Fibroblast of villous mesenchyme (primary cell): Measurements from ENCODE around the gene RSPO4. TPM values are rescaled to one million over a fixed set of nuclear protein-coding genes. Genes with fewer than 3 reads are reported as not detected.
A peak's percentile ranks its signal among the peaks of the same experiment; 100 is the strongest.

Experiments
- DNase-seq: peaks from one replicate; pipeline ENCODE4 v3.0.0-alpha.2; 2010; ENCODE audit warnings: low read depth
- H3K4me3 ChIP-seq: 2 replicates; pipeline ENCODE4 v1.5.1; 2011; ENCODE audit warnings: low read depth, mild to moderate bottlenecking, low read length
- total RNA-seq: library from RNA; depleted of rRNA; stranded (reverse); fragments of >200 nt; gene quantifications from 2 replicates; pipeline ENCODE4 v1.2.3, GENCODE V29; 2012
- TF ChIP-seq, protein P1 (sequence below): IDR thresholded peaks from 2 replicates; pipeline ENCODE4 v1.5.1; 2012; ENCODE audit warnings: low read depth, mild to moderate bottlenecking, low read length; ENCODE audit not compliant: insufficient read depth

RSPO4 gene
- total RNA-seq, 1 donor, result not detected

DNA sequence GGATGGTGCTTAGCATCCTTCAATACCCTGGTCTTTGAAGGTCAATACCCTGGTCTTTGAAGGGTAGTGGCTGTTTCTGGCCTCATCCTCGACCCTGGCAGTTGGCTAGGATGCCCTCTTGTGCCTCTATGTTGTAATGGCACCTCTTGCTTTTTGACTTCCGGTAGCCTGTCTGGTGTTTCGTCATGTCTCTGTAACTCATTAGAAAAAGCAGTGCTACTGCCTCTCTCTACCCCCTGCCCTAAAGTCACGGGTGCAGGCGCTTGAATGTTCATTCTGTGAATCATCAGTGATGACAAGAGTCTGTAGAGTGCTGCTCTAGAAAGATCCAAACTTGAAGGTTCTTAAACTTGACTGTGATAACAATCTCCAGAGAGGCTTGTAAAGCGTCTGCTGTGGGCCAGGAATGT, 28.3 kb downstream of the RSPO4 start:
- H3K4me3 ChIP-seq, result no peak overlapping the region
- DNase-seq, result peak; percentile 67
- TF ChIP-seq, protein P1, sequence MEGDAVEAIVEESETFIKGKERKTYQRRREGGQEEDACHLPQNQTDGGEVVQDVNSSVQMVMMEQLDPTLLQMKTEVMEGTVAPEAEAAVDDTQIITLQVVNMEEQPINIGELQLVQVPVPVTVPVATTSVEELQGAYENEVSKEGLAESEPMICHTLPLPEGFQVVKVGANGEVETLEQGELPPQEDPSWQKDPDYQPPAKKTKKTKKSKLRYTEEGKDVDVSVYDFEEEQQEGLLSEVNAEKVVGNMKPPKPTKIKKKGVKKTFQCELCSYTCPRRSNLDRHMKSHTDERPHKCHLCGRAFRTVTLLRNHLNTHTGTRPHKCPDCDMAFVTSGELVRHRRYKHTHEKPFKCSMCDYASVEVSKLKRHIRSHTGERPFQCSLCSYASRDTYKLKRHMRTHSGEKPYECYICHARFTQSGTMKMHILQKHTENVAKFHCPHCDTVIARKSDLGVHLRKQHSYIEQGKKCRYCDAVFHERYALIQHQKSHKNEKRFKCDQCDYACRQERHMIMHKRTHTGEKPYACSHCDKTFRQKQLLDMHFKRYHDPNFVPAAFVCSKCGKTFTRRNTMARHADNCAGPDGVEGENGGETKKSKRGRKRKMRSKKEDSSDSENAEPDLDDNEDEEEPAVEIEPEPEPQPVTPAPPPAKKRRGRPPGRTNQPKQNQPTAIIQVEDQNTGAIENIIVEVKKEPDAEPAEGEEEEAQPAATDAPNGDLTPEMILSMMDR, result peak; percentile 45

DNA sequence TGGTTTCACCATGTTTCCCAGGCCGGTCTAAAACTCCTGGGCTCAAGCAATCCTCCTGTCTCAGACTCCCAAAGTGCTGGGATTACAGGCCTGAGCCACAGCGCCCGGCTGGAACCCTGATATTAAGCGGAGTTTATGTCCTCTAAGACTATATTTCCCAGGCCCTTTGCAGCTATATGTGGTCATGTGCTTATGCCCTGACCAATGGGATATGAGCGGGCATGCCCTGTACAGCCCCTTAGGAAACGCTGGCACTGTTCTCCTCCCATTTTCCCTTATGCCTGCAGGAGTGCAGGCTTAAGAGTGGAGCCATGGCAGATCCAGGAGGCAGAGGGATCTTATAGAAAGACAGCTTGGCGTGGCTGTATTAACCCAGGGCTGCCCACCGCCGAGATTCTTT, 29.9 kb downstream of the RSPO4 start:
- H3K4me3 ChIP-seq, result no peak overlapping the region
- TF ChIP-seq, protein P1, result no peak
- DNase-seq, result no peak

DNA sequence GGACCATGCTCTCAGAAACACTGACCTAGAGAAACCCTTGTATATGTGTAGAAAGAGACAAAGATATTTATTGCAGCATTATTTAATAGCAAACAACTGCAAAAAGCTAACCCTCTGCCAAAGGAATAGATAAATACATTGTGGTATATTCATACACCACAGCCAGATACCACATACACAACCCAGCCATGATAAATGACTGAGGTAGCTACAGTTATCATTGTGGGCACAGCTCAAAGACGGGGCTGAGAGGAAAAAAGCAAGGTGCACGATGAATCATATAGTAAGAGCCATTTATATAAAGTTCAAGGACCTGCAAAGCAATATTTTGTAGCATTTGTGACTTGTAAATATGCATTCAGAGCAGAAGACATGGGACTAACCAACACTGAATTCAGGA, 30.8 kb downstream of the RSPO4 start:
- TF ChIP-seq, protein P1, result no peak
- DNase-seq, result no peak
- H3K4me3 ChIP-seq, result no peak overlapping the region

DNA sequence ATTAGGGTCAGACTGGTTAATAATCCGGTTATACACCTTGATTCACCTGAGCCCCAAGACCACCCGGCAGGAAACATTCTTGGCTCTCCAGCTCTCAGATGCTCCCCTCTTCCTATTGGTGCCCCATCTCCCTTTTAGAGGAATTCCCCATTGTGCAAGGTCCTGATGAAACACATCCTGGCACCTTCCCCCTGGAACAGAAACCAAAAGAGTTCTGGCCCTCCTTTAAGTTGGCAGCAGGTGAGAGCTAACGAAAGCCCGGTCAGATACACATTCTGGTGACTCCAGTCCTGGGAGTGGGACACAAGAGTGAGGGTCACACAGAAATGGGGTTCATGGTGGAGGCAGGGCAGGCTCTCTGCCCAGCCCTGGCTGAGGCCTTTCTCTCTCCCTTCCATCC, 32.2 kb downstream of the RSPO4 start:
- no peak for DNase-seq
- no peak overlapping the region for H3K4me3 ChIP-seq
- TF ChIP-seq, protein P1, result no peak

DNA sequence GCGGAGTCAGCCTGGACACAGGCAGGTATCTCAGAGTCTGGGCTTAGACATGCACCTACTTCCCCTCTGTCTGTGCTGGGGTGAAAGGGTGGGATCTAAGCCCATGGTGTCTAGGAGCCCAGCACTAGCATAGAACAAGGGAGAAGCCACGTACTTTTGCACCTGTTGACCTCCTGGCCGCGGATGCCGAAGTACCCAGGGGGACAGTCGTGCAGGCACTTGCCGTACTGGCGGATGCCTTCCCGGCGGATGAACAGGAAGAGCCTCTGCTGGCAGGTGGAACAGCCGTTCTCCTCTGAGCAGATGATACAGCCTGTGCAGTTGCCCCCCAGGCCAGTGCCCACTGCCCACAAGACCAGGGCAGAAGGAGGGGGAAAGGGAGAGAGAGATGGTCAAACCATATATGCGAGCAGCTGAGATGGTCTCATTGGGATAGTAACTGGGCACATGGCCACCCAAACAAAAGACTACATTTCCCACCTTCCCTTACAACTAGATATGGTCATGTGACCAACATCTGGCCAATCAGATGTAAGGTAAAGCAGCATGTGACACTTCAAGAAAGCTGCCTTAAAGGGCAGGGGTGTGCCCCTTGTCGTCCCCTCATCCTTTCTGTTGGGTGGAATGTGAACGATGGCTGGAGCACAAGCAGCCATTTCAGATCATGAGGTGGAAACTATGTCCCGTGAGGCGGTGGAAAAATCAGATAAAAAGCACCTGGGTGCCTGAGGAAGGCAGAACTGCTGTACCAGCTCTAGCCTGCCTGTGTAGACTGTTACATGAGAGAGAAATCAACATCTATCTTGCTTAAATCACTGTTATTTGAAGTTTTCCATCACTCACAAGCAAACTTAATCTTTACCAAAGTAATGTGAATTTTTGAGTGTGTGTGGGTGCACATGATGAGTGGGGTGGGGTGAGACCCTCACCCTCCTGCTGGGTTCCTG, 34.0 kb downstream of the RSPO4 start:
- DNase-seq, result peak; percentile 23

DNA sequence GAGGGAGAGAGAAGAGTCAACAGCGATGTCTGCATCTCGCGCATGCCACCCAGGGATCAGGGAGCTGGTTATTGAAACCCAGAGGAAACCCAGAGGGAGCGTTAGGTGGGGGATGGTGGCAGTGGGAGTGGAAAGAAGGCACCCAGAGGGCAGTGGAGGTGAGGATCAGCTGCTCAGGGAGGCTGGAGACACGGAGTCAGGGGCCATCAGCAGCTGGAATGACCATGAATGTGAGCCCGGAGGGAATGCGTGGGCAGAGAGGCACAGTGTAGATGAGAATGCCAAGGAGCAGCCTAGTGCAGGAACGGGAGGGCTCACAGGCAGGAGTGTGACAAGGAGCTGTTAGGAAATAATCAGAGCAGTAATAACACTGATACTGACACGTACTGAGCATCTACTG, 36.2 kb downstream of the RSPO4 start:
- TF ChIP-seq, protein P1, result no peak
- H3K4me3 ChIP-seq, result no peak overlapping the region
- no peak for DNase-seq

More for the DNA sequence above, 34.0 kb downstream of the RSPO4 start:
- H3K4me3 ChIP-seq, result no peak overlapping the region
- TF ChIP-seq, protein P1, result no peak
